ENCODE data around the gene ARHGAP10.

DNA sequence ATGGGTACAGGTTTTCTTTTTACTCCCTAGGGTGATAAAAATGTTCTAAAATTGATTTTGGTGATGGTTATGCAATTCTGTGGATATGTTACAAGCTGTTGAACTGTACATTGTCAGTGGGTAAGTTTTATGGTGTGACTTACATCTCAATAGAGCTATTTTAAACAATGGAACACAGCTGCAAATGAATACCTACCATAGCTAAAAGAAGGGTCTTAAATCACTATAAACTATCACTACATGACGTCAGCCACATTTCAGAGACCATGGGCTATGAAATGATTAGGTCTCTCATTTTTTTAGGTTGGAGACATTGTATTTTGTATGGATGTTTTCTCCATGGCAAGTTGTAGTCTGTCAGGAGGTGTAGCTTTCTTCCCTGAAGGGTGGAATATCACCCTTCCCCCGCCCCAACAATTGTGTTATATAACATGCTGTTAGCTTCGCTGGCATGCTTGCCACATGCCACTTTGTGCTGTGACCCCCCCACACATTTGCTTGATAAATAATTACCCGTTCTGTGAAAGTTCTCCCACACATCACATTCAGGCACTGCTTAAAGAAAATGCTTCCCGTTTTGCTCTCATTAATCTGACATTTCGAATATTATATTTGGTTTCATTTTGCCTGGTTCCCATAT is 159.7 kb downstream of the ARHGAP10 start:
- TF ChIP-seq CTCF (conservative IDR thresholded peaks at IDR 0.05; ENCODE audit: low read depth, low read length) (no peak), EZH2phosphoT487 (IDR thresholded peaks at IDR 0.05; ENCODE audit: borderline replicate concordance, low read length) (no peak), EZH2 (IDR thresholded peaks at IDR 0.05; ENCODE audit: low read length, unreplicated experiment) (no peak)
